HG03378 (cell line): ENCODE measurements around the gene SLC9A9.

Experiments
- ATAC-seq: cut with Tn5 transposase; IDR thresholded peaks from one replicate; pipeline ENCODE4 v1.9.1; 2021; ENCODE audit warnings: mild to moderate bottlenecking, moderate library complexity; ENCODE audit not compliant: unreplicated experiment

SLC9A9 gene

DNA sequence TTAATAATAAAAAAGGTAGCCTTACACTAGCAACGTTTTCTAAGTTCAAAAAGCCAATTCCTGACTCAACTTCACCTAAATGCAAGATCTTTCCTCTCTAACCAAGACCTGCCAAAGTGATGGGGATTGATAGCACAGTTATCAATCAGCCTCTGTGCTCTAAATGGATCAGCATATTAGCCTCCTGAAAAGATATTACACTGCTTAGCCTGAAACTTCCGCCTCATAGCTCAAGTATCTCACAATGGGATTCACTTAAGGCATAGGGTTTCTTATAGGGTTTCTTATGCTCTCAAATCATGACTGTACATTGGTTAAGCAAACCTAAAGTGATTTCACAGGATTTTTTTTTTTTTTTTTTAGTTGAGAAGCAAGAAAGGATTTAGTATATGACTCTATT, 436 bp upstream of the SLC9A9 start:
- ATAC-seq, result no peak

- no peak for ATAC-seq
Measured at GRCh38 chr3:143843587-143843986, 4.7 kb downstream of the SLC9A9 start.

DNA sequence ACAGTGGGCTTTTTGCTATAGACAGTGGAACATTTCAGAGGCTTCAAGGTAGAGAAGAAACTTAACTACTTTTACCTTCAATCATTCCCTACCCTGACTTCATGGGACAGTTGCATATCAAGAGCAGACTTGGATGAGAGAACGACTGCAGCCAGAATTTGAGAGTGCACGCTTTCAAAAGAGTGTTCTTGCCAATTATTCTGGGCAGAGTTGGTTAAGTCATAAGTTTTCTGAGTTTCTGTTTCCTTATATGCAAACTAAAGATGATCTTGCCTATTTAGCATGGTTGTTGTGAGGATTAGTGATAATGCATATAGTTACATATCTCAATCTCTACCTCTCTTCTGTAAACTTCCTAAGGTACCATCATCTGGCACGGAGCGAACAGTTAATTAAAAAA, 7.6 kb downstream of the SLC9A9 start:
- ATAC-seq, result no peak

DNA sequence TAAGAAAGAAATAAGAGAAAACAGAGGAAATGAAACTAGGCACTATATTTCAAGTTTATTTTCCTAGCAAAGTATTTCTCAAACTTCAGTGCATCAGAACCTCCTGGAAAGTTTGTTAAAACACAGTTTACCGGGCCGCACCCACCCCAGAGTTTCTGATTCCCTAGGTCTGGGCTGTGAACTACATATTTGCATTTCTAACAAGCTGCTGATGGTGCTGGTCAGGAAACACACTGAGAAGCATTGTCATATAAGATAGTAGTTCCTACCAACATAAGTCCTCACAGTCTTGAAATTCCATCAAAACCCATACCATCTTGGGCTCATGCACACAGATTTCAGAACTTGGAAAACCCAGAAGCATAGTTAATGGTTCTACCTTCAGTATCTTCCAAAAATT, 8.3 kb downstream of the SLC9A9 start:
- peak; percentile 50 for ATAC-seq

DNA sequence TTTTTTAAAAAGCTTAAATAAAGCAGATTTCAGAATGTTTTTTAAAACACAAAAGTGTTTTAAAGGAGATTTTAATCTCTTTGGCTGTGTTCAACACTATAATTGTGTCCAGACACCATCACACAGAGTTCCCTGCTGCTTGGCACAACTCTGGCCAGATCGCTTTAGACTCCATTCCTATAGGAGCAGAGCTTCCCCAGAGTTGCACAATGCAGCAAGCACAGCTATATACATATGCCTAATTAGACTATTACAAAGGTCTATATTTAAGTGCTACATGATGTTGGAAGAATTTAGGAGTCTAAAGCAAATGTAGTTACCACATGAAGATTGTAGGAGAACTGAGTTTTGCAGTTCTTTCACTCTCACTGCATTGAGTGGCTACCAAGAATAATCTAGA, 11.2 kb downstream of the SLC9A9 start:
- ATAC-seq, result no peak

DNA sequence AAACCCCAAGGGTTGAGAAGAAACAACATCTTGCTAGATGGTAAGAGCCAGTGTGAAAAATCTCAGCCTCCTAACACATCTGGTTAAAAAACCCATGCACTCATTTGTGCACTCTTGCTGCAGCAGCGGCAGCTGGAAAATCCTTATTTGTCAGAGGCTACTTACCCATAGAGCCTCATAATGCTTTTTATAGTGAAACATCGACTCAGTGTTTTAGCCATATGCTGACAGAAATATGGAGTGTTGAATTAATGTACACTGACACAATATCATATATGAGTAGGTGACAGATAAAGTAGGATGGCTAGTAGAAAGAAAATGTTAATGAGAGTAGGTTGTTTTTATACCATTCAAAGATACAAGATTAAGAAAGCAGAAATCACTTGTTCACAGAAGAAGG, 13.0 kb downstream of the SLC9A9 start:
- ATAC-seq, result no peak

- peak; percentile 65 for ATAC-seq
Measured at GRCh38 chr3:143832433-143832832, 15.8 kb downstream of the SLC9A9 start.

GRCh38 chr3:143831994-143832393, 16.3 kb downstream of the SLC9A9 start:
- ATAC-seq, result peak; percentile 69

DNA sequence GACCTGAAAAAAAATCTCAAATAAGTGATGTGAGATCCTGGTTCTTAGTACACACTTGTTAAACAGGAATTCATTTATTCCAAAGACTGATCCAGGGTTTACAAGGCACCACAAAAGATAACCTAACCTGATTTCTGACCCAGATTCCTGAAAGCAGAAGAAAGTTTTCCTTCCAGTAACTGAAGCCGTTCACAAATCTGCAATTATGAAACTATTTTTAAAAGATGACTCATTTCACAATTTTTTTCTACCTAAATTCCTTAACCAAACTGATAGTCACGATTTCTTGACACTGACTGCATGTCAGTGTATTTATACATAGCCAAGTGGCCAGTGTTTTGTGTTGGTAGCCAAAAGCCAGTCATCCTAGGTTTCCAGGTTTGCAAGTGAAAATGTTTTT, 17.1 kb downstream of the SLC9A9 start:
- peak; percentile 43 for ATAC-seq

DNA sequence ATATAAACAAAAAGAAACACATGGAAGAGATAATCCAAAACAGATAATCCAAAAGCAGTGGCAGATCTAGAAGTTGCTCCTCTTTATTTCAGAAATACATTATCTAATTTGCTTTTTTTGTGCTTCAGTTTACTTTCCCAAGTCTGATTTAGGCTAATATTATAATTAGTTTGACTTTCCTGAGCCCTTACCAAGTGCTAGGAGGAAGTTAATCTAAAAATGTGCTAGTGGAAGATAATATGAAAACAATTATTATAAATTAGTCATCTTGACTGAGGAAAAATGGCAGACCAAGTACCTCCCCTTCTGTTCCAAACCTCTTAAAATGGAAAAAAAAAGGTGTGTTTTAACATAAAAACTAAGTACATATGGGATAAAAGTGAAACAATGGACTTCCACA, 17.5 kb downstream of the SLC9A9 start:
- ATAC-seq, result no peak

DNA sequence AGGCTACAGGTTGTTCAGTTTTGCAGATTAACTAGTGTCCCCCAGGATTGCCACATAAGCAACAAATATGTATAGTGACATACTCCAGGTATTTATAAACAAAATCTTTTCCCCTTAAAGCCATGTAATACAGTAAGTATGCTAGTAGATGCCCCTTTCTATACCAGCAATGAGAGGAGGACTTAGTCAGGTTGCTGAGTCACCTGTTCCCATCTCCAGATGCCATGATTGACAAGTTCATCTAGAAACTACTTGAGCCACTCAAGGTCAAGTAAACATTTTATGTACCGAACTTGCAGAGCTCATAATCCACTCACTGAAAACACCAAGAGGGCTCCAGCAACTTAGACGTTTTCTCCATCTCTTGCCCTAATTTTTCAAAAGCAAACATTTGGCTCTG, 18.2 kb downstream of the SLC9A9 start:
- no peak for ATAC-seq

DNA sequence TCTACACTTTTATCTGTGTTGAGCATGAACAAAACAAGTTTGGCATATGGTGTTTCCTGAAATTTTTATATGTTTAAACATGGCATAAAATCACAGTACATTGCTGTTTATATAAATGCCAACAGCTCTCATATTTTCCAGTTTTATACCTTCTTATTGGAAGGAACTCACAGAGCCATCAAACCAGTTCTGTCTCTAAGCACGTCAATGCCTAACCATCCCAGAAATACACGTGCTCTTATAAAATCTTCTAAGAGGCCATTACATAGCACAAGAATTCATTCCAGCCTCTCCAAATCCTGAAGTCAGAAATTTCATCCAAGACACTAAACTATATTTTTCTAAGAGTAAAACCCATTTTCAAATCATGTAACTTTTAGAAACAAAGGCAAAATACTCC, 20.8 kb downstream of the SLC9A9 start:
- ATAC-seq, result no peak

GRCh38 chr3:143826296-143826695, 22.0 kb downstream of the SLC9A9 start:
- no peak for ATAC-seq

DNA sequence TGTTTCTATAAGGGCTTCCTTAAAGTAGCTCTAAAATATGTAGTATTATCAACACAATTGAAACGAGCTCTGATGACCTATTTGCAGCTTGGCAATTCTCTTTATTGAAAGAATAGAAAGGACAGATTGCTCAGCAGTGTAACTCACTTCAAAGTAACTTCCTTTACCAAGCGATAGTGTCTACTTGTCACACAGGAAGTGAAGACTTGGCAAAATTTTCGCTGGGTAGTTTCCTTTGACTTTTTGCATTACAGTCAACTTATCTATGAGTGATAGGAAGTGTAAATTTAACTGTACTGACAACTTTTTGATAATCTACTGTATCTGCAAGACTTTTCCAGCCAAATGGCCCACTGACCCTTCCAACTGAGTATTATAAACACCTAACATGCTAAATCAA, 22.8 kb downstream of the SLC9A9 start:
- peak; percentile 75 for ATAC-seq

DNA sequence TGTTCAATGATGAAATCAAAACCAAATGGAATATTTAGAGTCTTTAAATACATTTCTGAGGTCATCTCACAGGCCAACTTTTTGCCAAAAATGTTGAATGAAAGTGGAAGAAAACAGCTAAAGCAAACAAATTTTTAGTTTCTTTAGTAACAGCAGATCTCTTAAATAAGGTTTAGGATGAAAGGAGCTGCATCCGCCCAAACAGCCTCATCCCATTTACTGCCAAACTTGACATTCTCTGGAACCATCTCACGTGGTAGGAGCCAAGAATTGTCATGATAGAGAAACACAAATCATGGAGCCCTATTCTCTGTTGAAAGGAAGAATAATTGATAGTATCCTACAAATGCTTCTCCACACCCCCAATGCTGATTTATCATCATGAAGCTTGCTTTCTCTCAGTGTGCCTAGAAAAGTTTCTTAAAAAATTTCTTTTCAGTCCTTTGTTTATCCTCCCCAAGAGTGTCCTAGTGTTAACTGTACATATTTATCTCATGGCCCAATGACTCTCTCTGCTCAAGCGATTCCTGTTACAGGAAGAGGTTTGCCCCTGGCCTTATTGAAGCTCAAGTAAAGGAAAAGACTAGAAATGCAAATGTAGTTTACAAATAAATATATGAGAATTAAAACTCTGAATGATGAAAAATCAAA, 23.4 kb downstream of the SLC9A9 start:
- ATAC-seq, result no peak

DNA sequence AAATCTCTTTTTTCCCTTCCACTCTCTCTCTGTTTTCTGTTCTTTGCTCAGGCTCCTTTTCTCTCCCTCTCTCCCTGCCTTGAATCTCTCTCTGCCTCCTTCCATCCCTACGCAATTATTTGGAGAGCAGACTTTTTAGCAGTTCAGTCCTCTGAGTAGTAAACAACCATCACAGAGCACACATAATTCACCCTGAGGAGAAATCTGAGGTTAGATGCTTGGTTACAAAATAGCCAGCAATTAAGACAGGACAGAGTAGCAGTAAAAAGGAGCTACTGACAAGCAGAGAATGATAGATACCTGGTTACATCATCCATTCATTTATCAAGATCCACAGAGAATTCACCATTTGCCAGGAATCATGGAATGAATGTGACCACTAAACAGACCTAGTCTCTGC, 25.5 kb downstream of the SLC9A9 start:
- ATAC-seq, result no peak

DNA sequence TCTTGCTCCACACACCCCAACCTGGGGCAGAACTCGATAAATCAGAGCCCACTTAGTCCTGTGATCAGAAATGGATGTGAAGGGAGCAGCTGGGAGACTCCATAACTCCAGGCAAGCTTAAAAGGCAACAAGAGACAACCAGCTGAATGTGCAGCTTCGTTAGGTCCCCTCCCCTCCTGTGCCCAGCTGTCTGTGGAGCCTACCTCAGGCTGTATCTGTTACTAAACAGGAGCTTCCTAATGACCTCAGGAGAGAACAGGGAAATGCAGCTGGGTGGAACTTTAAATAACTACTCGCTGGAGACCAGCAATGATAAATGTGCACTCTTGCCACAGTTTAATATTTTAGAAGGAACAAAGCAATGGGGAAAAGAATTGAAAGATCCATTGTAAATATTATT, 25.9 kb downstream of the SLC9A9 start:
- ATAC-seq, result no peak

GRCh38 chr3:143821862-143822261, 26.4 kb downstream of the SLC9A9 start:
- ATAC-seq, result no peak

DNA sequence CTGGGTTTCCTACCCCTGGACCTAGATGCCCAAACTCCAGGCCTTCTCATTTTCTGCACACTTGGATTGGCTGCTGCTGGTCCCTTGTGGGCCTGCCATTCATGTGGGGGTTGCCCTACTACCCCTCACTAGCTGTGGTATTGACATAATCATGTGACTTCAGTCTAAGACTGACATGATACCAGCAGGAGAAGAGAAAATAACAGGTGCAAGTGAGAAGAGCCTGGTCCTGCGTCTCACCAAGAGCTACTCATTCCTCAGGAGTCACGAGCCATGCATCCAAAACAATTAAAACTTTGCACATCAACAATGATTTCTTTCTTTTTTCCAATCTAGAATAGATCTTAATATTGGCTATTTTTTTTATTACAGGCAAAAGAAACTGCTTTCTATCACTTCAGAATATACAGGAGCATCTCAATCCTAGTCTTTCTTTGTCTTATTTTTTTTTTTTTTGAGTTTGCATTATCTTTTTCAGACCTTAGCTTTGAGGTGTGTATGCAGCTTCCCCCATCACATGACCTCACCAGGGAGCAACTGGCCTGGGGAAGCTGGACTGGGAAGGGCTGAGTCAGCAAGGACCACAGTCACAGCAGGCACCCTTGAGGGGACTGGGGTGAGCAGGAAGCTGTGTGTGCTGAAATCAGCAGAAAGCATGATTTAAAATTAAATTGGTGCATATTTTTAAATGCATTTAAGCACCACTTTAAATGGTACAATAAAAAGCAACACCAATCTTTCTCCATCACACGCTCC, 27.6 kb downstream of the SLC9A9 start:
- ATAC-seq, result no peak

- no peak for ATAC-seq
Measured at GRCh38 chr3:143819890-143820289, 28.4 kb downstream of the SLC9A9 start.

- peak; percentile 59 for ATAC-seq
Measured at GRCh38 chr3:143814443-143814889, 33.8 kb downstream of the SLC9A9 start.

DNA sequence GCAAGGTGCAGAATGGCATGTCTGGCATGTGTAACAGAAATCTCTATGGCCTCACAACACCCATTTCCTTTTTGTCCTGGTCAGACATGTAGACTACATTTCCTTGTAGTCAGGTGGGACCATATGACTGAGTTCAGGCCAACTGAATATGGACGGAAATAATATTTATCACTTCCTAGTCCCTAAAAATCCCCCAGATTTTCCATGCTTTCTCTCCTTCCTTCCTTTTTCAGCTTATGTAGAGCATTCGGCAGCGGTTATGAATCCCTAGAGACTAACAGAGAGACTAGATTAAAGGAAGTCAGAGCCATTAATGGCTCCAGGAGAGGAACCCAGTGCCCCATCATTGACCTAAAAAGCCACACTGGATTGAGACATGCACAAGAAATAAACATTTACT, 35.8 kb downstream of the SLC9A9 start:
- no peak for ATAC-seq

DNA sequence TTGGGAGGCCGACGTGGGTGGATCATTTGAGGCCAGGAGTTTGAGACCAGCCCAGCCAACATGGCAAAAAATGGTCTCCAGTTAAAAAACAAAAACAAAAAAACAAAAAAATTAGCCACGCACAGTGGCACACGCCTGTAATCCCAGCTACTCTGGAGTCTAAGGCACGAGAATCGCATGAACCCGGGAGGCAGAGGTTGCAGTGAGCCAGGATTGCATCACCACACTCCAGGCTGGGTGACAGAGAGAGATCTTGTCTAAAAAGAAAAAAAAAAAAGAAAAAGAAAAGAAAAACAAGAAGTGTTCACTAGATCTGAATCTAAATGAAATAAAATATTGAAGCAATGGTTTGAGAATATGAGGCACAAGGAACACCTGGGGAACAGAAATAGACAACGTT, 36.7 kb downstream of the SLC9A9 start:
- ATAC-seq, result no peak
